Activated naive CD4-positive, alpha-beta T cell treated with anti-CD3 and anti-CD28 coated beads for 36 hours (primary cell): Measurements from ENCODE around the gene FBL. TPM values are rescaled to one million over a fixed set of nuclear protein-coding genes. Genes with fewer than 3 reads are reported as not detected.
A peak's percentile ranks its signal among the peaks of the same experiment; 100 is the strongest.

ENCODE experiments used
- CTCF ChIA-PET: fragments of 350-600 bp; sonication (Branson Sonifier 250); formaldehyde crosslinking; loops from one replicate; lab custom pipeline; 2021; ENCODE audit warnings: antibody characterized with exemption; lab: Charles Lee
- DNase-seq: peaks from one replicate; pipeline ENCODE4 v3.0.0-alpha.2; 2020
- H3K27ac Mint-ChIP-seq: one replicate; pipeline ENCODE4 v1.8.0; 2021; ENCODE audit warnings: mild to moderate bottlenecking, mixed read lengths
- H3K27me3 Mint-ChIP-seq: one replicate; pipeline ENCODE4 v1.8.0; 2021; ENCODE audit warnings: low read depth, mixed read lengths
- H3K36me3 Mint-ChIP-seq: one replicate; pipeline ENCODE4 v1.8.0; 2021; ENCODE audit warnings: low read depth, mixed read lengths
- H3K4me1 Mint-ChIP-seq: one replicate; pipeline ENCODE4 v1.8.0; 2021; ENCODE audit warnings: low read depth, mixed read lengths
- H3K4me3 Mint-ChIP-seq: one replicate; pipeline ENCODE4 v1.8.0; 2021; ENCODE audit warnings: mild to moderate bottlenecking, moderate library complexity, mixed read lengths
- H3K9me3 Mint-ChIP-seq: one replicate; pipeline ENCODE4 v1.8.0; 2021; ENCODE audit warnings: mixed read lengths
- intact Hi-C: fragments of 100-400 bp; cut with micrococcal nuclease; formaldehyde crosslinking; loops from one replicate; pipeline ENCODE4 v1.15.1; 2023
- total RNA-seq, 2 experiments: library from RNA; stranded (reverse); gene quantifications; one replicate each; pipeline ENCODE4 v1.2.3, GENCODE V29; 2021

The FBL gene
- total RNA-seq, 2 experiments from 2014 or later: 742 to 785 TPM

- Mint-ChIP-seq H3K4me3 (no peak overlapping the region), H3K36me3 (peaks cover 32% of the 10 kb centered on the region), H3K27me3 (no peaks in the 10 kb centered on the region), H3K27ac (no peak overlapping the region), H3K4me1 (peaks cover 20% of the 10 kb centered on the region), H3K9me3 (no peaks in the 10 kb centered on the region)
- CTCF ChIA-PET: interaction anchor here (0.6 to 1.5 kb wide), 3 partner anchors 19 to 316 kb away, joined by 3 read pairs; no protein-coding TSS in a partner anchor
- intact Hi-C loops: no loop called here
- DNase-seq: no peak
Observed at GRCh38 chr19:39828015-39828653, 18.0 kb downstream of the FBL start.

DNA sequence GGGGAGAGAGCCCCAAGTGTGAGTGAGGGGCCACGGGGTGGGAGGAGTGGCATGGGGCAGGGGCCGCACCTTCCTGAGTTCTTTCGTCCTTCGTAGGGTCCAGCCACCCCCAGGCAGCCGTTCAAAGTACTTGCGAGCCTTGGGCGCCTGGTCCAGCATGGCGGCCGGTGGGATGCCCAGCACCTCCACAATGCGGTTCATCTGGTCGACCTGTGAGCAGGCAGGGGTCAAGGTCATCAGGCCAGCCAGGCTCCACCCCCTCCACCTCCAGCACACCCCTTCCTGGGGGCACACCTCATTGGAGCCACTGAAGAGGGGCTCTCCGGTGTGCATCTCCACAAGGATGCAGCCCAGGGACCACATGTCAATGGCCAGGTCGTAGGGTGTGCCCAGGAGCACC lies 19.0 kb downstream of the FBL start:
- no peak overlapping the region for H3K27ac Mint-ChIP-seq
- peaks cover 25% of the 10 kb centered on the region for H3K36me3 Mint-ChIP-seq
- no peaks in the 10 kb centered on the region for H3K27me3 Mint-ChIP-seq
- CTCF ChIA-PET: interaction anchor here (0.6 kb wide), 1 partner anchor 317 kb away, joined by 3 read pairs; no protein-coding TSS in a partner anchor
- H3K9me3 Mint-ChIP-seq: no peaks in the 10 kb centered on the region
- intact Hi-C loops: no loop called here
- H3K4me3 Mint-ChIP-seq: no peak overlapping the region
- no peak for DNase-seq
- H3K4me1 Mint-ChIP-seq: peaks cover 12% of the 10 kb centered on the region

GRCh38 chr19:39826311-39826945 lies 19.8 kb downstream of the FBL start:
- H3K27me3 Mint-ChIP-seq: no peaks in the 10 kb centered on the region
- CTCF ChIA-PET: no interaction called here
- peaks cover 7% of the 10 kb centered on the region for H3K4me1 Mint-ChIP-seq
- peaks cover 20% of the 10 kb centered on the region for H3K36me3 Mint-ChIP-seq
- no peak overlapping the region for H3K27ac Mint-ChIP-seq
- DNase-seq: no peak
- intact Hi-C loops: no loop called here
- H3K4me3 Mint-ChIP-seq: no peak overlapping the region
- no peaks in the 10 kb centered on the region for H3K9me3 Mint-ChIP-seq

DNA sequence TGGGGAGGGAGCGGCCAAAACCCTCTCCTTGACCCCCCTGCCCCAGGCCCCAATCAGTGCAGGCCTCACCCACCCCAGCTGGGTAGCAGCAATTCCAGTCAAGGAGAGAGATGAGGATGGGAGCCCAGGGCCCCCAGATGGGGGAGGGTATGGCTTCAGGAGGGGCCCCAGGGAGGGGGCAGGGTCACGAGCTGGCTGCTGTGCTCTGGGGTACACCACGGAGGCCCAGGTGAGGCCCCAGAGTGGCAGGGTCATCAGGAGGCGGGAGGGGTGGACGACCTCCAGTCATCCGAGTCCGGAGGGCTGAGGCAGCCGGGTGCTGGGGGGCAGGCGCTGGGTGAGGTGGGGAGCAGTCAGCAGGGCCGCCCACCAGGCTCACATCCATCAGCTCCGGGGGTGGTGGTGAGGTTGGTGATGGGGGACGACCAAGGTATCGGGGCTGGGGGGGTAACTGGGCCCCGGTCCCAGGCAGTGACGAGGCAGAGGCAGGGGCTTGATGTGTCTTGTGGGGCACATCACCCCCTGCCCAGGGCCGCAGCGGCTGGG lies 20.6 kb downstream of the FBL start:
- CTCF ChIA-PET: no interaction called here
- intact Hi-C loops: no loop called here
- no peaks in the 10 kb centered on the region for H3K27me3 Mint-ChIP-seq

GRCh38 chr19:39825093-39825463 lies 21.1 kb downstream of the FBL start:
- Mint-ChIP-seq H3K4me3 (peak overlapping the region; percentile 25), H3K36me3 (peaks cover 13% of the 10 kb centered on the region), H3K27me3 (no peaks in the 10 kb centered on the region), H3K27ac (no peak overlapping the region), H3K9me3 (no peaks in the 10 kb centered on the region), H3K4me1 (peaks cover 7% of the 10 kb centered on the region)
- DNase-seq: no peak
- CTCF ChIA-PET: interaction anchor here (1.0 kb wide), 1 partner anchor 19 kb away, joined by 4 read pairs; no protein-coding TSS in a partner anchor
- intact Hi-C loops: no loop called here

More for the DNA sequence above, 20.6 kb downstream of the FBL start:
- H3K4me1 Mint-ChIP-seq: peaks cover 7% of the 10 kb centered on the region
- no peak overlapping the region for H3K4me3 Mint-ChIP-seq
- DNase-seq: no peak
- H3K36me3 Mint-ChIP-seq: peaks cover 12% of the 10 kb centered on the region
- H3K9me3 Mint-ChIP-seq: no peaks in the 10 kb centered on the region
- H3K27ac Mint-ChIP-seq: no peak overlapping the region

DNA sequence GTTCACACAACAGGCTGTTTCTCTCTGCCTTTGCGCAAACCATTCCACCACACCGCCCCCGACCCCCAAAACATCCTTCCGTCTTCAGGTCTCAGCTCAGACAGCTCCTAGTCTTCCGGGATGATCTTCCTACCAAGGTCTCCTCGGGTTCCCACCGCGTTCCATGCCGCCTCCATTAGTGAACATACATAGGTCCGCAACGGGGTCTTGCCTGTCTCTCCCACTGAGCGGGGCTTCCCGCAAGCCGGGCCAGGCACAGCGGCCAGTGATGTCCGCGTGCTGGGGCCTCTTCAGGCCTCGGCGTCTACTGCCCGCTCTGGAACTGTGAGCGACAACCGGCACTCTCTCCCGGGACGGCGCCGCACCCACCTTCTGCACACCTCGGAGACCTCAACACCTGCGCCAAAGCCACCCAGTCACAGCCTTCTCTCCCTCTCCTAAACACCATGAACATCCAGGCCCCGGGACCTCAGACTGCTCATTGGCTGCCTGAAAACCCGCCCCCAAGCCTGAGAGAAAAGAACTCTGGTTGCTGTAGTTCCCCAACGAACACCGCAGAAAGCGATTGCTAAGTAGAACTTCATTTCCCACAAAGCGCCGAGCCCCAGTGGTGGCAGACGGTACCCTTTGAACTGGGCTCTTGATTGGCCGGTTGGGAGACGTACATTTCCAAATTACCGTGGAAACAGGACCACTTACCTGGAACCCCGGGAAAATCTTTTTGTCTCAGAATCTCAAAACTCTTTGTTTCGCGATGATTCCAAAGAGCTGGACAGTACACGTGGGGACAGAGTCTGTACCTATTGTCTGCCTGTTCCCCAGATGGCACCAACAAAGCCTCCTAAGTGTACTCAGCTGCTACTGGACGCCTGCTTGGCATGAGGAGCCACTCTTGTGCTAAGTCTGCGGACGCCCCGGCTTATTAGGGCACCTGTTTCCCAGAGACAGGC lies 21.8 kb downstream of the FBL start:
- Mint-ChIP-seq H3K4me3 (no peak overlapping the region), H3K36me3 (peaks cover 10% of the 10 kb centered on the region), H3K27ac (no peak overlapping the region), H3K4me1 (peaks cover 7% of the 10 kb centered on the region), H3K27me3 (no peaks in the 10 kb centered on the region), H3K9me3 (no peaks in the 10 kb centered on the region)
- DNase-seq: peak; percentile 95
- CTCF ChIA-PET: interaction anchor here (1.0 kb wide), 1 partner anchor 20 kb away, joined by 4 read pairs; no protein-coding TSS in a partner anchor
- intact Hi-C loops: loop anchor here (1.0 kb wide), 1 partner anchor 10 kb away; the partner anchor contains the start of gene DYRK1B

DNA sequence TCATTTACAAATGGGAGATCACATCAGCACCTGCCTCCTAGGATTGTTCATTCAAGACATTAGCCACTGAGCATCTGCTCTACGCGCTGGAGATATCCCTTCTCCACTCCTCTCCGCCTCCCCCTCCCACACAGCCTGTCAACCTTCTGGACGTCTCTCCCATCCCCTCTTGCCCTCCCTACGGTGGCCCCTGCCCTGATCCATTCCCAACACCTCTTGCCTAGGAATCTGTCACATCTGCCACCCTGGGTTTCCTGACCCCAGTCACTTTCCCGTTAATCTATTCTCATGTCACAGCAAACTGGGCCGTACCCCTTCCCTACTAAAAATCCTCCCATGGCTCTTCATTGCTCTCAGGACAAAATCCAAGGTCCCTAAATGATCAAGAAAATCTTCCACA lies 22.5 kb downstream of the FBL start:
- no peak for DNase-seq
- intact Hi-C loops: loop anchor here (1.0 kb wide), 1 partner anchor 11 kb away; the partner anchor contains the start of gene DYRK1B
- H3K36me3 Mint-ChIP-seq: peaks cover 8% of the 10 kb centered on the region
- no peaks in the 10 kb centered on the region for H3K9me3 Mint-ChIP-seq
- H3K4me3 Mint-ChIP-seq: no peak overlapping the region
- H3K27me3 Mint-ChIP-seq: no peaks in the 10 kb centered on the region
- peaks cover 7% of the 10 kb centered on the region for H3K4me1 Mint-ChIP-seq
- CTCF ChIA-PET: no interaction called here
- no peak overlapping the region for H3K27ac Mint-ChIP-seq

- Mint-ChIP-seq H3K9me3 (no peaks in the 10 kb centered on the region), H3K27ac (no peak overlapping the region), H3K36me3 (peaks cover 6% of the 10 kb centered on the region), H3K4me3 (no peak overlapping the region), H3K4me1 (peaks cover 11% of the 10 kb centered on the region), H3K27me3 (no peaks in the 10 kb centered on the region)
- intact Hi-C loops: no loop called here
- CTCF ChIA-PET: interaction anchor here (0.5 to 0.7 kb wide), 2 partner anchors 9 to 346 kb away, joined by 3 read pairs; no protein-coding TSS in a partner anchor
- no peak for DNase-seq
Observed at GRCh38 chr19:39820696-39821095, 25.5 kb downstream of the FBL start.

DNA sequence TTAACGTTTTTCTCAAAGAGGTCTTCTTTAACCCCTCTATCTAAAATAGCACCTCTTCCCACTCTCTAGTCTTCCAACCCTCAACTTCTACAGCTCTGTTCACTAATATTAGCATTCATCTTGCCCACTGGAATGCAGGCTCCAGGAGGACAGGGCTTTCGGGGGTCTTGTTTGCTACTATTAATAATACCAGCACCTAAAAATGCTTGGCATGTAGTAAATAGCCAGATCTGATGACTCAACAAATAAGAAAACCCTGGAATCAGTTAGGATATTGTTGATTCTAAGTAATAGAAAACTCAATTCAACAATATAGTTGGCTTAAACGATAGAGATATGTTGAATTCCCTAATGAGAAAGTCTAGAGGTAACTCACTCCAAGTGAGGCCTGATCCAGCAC lies 26.4 kb downstream of the FBL start:
- Mint-ChIP-seq H3K4me1 (peaks cover 7% of the 10 kb centered on the region), H3K36me3 (peaks cover 6% of the 10 kb centered on the region), H3K4me3 (no peak overlapping the region), H3K9me3 (no peaks in the 10 kb centered on the region), H3K27ac (no peak overlapping the region), H3K27me3 (no peaks in the 10 kb centered on the region)
- intact Hi-C loops: no loop called here
- DNase-seq: no peak
- CTCF ChIA-PET: no interaction called here

DNA sequence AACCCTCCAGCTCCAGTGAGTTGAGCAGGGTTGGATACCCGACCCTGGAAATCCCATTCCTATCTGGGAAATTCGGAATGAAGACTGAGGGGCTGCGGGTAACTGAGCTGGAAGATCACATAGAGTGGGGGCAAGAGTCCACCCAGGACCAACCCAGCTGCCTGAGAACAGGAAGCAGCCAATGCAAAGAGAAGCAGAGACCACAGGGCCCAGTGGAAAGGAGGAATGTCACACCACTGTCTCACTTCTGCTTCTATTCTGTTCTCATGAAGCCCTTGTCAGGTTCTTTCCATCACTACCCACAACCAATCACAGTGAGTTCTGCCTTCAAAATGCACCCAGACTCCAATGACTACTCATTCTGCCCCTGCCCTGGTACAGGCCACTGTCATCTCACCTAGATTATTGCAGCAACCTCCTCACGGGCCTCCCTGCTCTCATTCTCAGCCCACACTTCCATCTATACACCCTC lies 27.5 kb downstream of the FBL start:
- Mint-ChIP-seq H3K4me1 (peaks cover 7% of the 10 kb centered on the region), H3K27ac (no peak overlapping the region), H3K36me3 (peaks cover 6% of the 10 kb centered on the region), H3K27me3 (no peaks in the 10 kb centered on the region), H3K4me3 (no peak overlapping the region), H3K9me3 (no peaks in the 10 kb centered on the region)
- intact Hi-C loops: no loop called here
- CTCF ChIA-PET: interaction anchor here (1.0 kb wide), 1 partner anchor 13 kb away, joined by 4 read pairs; no protein-coding TSS in a partner anchor
- DNase-seq: no peak

DNA sequence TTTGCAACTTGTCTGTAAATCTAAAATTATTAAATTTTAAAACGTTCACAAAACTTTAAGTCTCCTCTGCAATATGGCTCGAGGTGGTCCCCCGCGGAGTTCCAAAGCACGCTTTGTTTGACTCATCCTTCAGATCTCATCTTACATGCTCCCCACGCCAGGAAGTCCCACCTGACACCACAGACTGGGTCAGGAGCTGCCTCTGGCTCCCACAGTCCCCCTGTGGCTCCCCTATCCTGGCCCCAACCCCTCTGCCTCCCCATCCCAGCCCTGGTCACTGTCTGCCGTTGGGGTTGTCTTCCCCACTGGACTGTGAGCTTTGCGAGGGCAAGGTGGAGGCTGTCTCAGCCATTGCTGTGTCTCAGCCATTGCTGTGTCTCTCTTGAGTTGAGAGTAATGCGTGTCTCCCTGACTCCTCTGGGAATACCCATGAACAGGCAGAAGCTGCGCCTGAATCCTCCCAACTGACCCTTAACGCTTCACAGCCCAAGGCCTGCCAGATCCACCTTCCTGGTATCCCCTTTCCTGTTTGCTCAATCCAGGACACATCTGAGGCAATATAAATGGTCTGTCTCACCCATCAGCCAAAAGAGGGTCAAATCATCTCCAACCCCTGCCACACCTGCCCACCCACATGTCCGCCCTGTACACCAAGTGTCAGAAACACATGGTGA lies 28.2 kb downstream of the FBL start:
- Mint-ChIP-seq H3K27me3 (no peaks in the 10 kb centered on the region), H3K27ac (no peak overlapping the region), H3K9me3 (no peaks in the 10 kb centered on the region), H3K4me1 (peaks cover 7% of the 10 kb centered on the region), H3K4me3 (no peak overlapping the region), H3K36me3 (peaks cover 6% of the 10 kb centered on the region)
- CTCF ChIA-PET: no interaction called here
- intact Hi-C loops: no loop called here
- DNase-seq: no peak
